Measurements from ENCODE around the gene CEP68.
A peak's percentile ranks its signal among the peaks of the same experiment; 100 is the strongest.
"Not testable (repeated sequence)": the region's sequence is repeated elsewhere in the genome, so short reads cannot be mapped to it uniquely, and the experiment has no call there.

CEP68 gene

GRCh38 chr2:65031341-65032018 is 24.7 kb upstream of the CEP68 start:
- DNase-seq (ENCODE audit: low spot score), result no peak

- no peak for DNase-seq (ENCODE audit: low spot score)
Observed at GRCh38 chr2:65032019-65032975, 23.9 kb upstream of the CEP68 start.

GRCh38 chr2:65033178-65033577 is 23.0 kb upstream of the CEP68 start:
- DNase-seq (ENCODE audit: low spot score), result peak; percentile 32

- not testable (repeated sequence) for DNase-seq (ENCODE audit: low spot score)
Observed at GRCh38 chr2:65033667-65034066, 22.5 kb upstream of the CEP68 start.

DNA sequence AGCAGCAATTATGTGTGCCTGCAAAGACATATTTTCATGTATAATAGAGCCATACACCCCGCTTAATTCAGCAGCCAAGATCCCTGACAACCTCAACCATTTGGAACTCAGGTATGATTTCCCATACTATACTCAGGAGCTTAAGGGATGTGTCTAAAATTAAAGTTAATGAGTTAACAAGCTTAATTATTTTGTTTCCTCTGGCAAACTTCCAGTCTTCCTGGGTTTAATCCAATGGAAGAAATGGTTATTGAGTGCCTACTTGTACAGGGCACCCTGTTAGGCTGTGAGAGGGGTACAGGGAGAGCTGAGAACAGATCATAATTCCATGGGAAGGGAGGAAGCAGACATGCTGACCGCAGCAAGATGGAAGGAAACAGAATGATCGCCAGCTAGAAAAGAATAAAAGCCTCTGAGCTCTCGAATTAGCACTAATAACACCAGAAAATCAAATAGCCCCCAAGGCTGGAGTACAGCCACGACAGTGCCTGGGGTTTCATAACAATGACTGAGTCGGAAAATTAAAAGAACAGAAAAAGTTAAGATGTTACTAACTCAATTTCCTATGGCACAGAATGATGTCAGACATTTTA is 20.8 kb upstream of the CEP68 start:
- DNase-seq (ENCODE audit: low spot score), result no peak

DNA sequence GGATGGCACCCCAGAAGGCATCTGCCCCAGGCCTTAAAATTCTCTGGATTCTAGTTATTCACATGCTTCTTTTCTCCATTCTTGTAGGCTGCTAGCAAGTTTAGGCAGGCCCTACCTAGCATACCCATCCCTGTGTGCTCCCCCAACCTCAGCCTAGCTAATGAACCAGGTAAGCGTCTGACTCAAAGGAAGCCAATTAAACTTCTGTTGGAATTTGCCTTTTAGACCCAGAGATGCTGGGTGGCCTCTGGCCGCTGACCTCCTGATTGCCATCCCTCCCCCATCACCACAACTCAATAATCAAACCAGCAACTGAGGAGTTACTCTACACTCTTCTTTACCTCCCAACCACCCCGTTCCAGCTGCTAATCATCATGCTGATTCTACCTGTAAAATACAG is 19.0 kb upstream of the CEP68 start:
- DNase-seq (ENCODE audit: low spot score), result no peak

- DNase-seq (ENCODE audit: low spot score), result no peak
Observed at GRCh38 chr2:65039640-65040039, 16.6 kb upstream of the CEP68 start.

DNA sequence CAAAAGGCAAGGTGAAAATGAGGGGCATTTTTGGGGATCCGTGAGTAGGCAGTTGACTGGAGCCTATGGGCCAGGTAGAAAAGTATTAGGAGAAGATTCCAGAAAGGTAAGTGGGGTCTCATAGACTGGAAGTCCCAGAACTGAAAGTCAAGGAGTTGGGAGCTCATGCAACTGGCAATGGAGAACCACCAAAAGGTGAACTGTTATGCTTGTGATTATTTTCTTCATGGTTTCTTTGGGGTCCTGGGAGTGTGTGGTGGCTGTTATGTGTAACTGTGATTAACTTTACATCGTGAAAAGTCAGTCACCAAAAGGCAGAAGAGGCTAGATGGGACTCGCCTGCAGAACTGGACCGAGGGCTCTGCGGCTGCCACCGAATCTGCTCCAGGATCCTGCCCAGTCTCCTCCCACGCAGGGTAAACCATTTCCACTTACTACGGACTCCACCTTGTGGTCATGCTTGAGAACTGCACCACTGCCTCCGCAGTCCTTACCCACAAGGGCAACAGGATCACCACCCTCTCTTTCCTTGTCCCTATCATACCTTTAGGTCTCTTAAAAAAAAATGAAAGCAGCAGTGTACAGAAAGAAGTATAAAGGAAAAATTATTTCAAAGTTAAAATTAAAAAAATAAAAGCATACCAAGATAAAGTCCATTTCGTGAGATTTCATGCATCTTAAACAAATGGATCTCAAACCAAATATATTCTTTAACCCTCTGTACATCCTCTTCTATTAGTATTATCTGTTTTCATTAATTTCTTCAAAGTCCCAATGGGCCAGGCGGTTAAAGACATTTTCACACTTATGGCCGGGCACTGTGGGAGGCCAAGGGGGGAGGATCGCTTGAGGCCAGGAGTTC is 15.6 kb upstream of the CEP68 start:
- DNase-seq (ENCODE audit: low spot score), result peak; percentile 88

DNA sequence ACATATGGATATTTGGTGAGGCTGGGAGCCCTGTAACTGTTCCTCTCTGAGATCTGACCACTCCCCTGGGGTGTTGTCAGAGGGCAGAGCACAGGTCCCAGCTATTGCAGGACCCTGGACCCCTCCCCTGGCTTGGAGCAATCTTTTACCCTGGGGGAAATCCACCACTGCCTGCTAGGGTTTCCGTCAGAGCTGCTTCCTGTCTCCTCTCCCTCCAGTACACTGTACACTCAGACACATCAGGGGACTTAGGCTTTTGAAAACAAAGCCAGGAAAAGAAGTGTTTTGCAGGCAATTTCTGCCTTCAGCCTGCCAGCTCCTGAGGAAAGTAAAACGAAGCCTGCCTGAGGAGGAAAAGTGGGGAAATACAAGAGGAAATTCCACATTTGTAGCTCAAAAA is 13.2 kb upstream of the CEP68 start:
- no peak for DNase-seq (ENCODE audit: low spot score)

DNA sequence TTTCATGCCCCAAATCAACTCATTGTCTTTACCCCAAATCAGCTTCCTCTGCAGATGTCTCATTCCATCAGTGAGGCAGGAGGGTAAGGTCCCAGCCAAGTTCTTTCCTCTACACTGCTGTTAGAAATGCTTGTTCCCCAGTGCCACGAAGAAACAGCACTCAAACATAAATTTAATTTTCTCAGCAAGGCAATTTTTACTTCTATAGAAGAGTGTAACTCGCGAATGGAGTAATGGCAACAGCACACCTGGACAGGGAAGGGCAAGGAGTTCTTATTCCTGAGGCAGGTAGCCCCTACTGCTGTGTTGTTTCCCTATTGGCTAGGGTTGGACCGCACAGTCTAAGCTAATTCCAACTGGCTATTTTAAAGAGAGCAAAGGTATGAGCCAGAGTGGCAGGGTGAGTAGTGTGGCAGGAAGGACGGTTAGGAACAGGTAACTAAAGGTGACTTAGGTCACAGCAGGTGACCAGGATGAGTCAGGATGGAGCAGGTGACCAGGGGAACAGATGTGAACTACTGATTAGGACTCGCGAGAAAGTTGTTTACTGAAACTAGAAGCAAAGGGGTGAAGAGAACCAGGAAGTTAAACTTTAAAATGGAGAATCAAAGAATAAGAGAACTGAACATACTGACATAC is 12.0 kb upstream of the CEP68 start:
- no peak for DNase-seq (ENCODE audit: low spot score)

DNA sequence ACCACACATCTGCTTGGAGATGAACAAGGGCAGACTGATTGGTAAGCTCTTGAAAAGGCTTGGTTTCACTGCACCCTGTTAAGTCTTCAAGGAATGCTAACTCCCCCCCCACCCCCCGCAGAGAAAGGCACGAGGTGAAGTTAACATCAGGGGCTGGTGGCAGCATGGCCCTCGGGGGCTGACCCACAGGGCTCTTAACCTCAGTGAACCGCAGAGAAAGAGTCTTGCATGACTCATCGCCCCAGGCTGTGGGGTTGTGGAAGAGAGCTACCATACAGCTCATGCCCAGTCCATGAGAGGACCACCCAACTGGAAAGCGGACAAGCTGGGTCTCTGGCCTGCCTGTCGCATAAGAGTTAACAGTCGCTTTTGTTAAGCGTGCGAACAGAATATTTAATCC is 10.6 kb upstream of the CEP68 start:
- no peak for DNase-seq (ENCODE audit: low spot score)

- DNase-seq (ENCODE audit: low spot score), result no peak
Observed at GRCh38 chr2:65046633-65047407, 9.4 kb upstream of the CEP68 start.

- DNase-seq (ENCODE audit: low spot score), result peak; percentile 74
Observed at GRCh38 chr2:65049010-65049639, 7.1 kb upstream of the CEP68 start.

DNA sequence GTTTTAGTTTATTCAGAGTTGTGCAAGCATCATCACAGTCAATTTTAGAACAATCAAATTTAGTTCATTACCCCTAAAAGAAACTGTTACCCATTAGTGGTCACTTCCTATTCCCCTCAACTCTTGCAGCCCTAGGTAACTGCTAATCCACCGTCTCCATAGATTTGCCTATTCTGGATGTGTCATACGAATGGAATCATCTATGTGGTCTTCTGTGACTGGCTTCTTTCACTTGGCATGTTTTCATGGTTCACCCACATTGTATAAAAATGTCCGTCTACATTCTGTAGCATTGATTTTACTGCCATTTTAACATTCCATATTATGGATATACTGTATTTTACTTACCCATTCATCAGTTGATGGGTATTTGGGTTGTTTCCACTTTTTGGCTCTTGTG is 5.3 kb upstream of the CEP68 start:
- no peak for DNase-seq (ENCODE audit: low spot score)

DNA sequence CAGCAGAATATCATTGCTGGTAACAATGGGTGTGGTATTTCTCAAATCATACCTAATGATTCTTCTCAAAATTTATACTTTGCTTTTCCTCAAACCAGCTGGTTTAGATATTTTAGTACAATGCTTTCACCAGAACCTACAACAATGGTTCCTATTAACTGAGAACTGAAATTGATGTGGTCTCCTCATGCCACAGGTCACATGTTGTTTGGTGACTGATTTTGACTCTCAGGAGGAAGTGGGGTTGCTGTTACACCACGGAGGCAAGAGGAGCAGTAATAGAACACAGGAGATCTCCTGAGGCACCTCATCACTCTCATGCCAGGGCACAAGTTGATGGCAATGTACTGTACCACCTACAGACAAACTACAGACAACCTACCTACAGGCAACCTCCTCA is 3.0 kb upstream of the CEP68 start:
- no peak for DNase-seq (ENCODE audit: low spot score)

- no peak for DNase-seq (ENCODE audit: low spot score)
Observed at GRCh38 chr2:65054749-65055421, 1.3 kb upstream of the CEP68 start.

GRCh38 chr2:65055422-65056214 is 598 bp upstream of the CEP68 start:
- DNase-seq (ENCODE audit: low spot score), result no peak

- no peak for DNase-seq (ENCODE audit: low spot score)
Observed at GRCh38 chr2:65057054-65057375, 799 bp downstream of the CEP68 start.
